Skeletal muscle tissue (tissue), 4 donors: ENCODE data around the gene CD40LG. TPM values are rescaled to one million over a fixed set of nuclear protein-coding genes. Genes with fewer than 3 reads are reported as not detected.

Experiments used
- H3K27ac ChIP-seq: one replicate; pipeline ENCODE4 v1.7.0; 2013; ENCODE audit warnings: mild to moderate bottlenecking, low read depth, low read length, inconsistent platforms
- H3K27me3 ChIP-seq, 3 donors: one replicate each; pipeline ENCODE4 v1.7.0; 2013; ENCODE audit warnings: low read length in 3 of 3; ENCODE audit not compliant: control insufficient read depth in 3 of 3, insufficient read depth in 3 of 3
- H3K36me3 ChIP-seq, 3 donors: one replicate each; pipeline ENCODE4 v1.7.0; 2013; ENCODE audit warnings: low read length in 3 of 3; ENCODE audit not compliant: control insufficient read depth in 3 of 3, insufficient read depth in 3 of 3
- H3K4me1 ChIP-seq, 3 donors: one replicate each; pipeline ENCODE4 v1.7.0; 2013; ENCODE audit warnings: low read length in 3 of 3, mild to moderate bottlenecking in 3 of 3; ENCODE audit not compliant: control insufficient read depth in 3 of 3, insufficient read depth in 3 of 3
- H3K4me3 ChIP-seq, 3 donors: one replicate each; pipeline ENCODE4 v1.7.0; 2013; ENCODE audit warnings: low read length in 3 of 3
- H3K9ac ChIP-seq, 3 donors: one replicate each; pipeline ENCODE4 v1.7.0; 2013; ENCODE audit warnings: low read length in 3 of 3, mild to moderate bottlenecking in 3 of 3, moderate library complexity in 2 of 3, low read depth in 1 of 3
- H3K9me3 ChIP-seq, 3 donors: one replicate each; pipeline ENCODE4 v1.7.0; 2013; ENCODE audit warnings: low read length in 3 of 3; ENCODE audit not compliant: control insufficient read depth in 3 of 3
- total RNA-seq: library from RNA; depleted of rRNA; stranded (reverse); fragments of >200 nt; gene quantifications from one replicate; pipeline ENCODE4 v1.2.3, GENCODE V29; 2014
- donor health status: Osteomylitis.

The CD40LG gene
- total RNA-seq, 1 donor from 2014 or later, result not detected

DNA sequence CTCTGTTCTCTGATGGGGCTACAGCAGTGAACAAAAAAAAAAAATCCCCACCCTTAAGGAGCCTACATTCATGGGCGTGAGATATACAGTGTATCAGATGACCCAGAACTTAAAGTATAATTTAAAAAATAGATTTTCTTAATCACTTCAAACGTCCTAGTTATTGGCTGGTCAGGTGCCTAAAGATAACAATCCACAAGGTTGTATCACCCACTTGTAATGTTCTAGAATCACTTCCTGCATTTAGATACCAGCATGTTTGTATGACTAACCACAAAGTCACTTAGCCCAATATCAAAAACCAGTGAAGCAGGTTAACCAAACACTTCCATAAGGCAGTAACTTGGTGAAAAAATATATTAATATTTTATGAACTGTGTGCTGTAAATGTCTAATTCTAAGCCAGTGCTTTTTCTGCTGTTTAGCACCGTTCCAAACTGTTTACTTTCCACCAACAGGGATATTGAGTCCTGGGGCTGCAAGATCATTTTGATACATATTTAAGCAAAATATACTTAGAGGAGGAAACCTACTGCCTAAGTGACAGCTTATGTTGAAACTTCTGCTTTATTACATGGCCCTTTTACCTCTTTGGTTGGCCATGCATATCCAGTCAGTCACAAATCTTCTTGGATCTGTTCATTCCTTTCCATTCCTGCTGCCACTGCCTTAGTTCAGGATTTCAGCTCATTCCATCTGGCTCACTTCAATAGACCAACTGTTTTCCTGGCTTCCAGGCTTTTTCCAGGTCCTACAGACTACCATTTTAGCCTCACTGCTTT lies 43.3 kb downstream of the CD40LG start:
- H3K27ac ChIP-seq, result no peak overlapping the region
- H3K4me1 ChIP-seq, result peaks cover 0 to 3% (median 0%) of the 10 kb centered on the region in 3 donors
- no peaks in the 10 kb centered on the region for H3K9me3 ChIP-seq
- peaks cover 0 to 3% (median 0%) of the 10 kb centered on the region in 3 donors for H3K27me3 ChIP-seq
- H3K36me3 ChIP-seq, result peaks cover 2 to 11% (median 9%) of the 10 kb centered on the region in 3 donors
- H3K9ac ChIP-seq, result no peak overlapping the region
- no peak overlapping the region for H3K4me3 ChIP-seq

DNA sequence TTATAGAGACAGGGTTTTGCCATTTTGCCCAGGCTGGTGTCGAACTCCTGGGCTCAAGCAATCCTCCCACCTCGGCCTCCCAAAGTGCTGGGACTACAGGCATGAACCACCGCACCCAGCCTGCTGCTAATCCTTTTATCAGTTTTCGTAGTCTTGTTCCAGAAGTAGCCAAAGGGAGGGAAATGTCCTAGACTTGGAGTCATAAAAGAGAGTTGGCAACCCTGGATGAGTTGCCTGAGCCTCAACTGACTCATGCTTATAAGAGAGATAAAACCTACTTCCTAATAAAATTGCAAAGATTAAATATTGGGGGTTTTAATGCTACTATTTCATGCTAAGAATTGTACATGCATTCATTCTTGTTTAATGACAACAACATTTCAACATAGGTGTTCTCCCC lies 44.3 kb downstream of the CD40LG start:
- H3K4me1 ChIP-seq, result peaks cover 0 to 3% (median 0%) of the 10 kb centered on the region in 3 donors
- H3K9me3 ChIP-seq, result no peaks in the 10 kb centered on the region
- peaks cover 2 to 11% (median 9%) of the 10 kb centered on the region in 3 donors for H3K36me3 ChIP-seq
- H3K27ac ChIP-seq, result no peak overlapping the region
- no peak overlapping the region for H3K9ac ChIP-seq
- peaks cover 0 to under 1% (median 0%) of the 10 kb centered on the region in 3 donors for H3K27me3 ChIP-seq
- H3K4me3 ChIP-seq, result no peak overlapping the region

DNA sequence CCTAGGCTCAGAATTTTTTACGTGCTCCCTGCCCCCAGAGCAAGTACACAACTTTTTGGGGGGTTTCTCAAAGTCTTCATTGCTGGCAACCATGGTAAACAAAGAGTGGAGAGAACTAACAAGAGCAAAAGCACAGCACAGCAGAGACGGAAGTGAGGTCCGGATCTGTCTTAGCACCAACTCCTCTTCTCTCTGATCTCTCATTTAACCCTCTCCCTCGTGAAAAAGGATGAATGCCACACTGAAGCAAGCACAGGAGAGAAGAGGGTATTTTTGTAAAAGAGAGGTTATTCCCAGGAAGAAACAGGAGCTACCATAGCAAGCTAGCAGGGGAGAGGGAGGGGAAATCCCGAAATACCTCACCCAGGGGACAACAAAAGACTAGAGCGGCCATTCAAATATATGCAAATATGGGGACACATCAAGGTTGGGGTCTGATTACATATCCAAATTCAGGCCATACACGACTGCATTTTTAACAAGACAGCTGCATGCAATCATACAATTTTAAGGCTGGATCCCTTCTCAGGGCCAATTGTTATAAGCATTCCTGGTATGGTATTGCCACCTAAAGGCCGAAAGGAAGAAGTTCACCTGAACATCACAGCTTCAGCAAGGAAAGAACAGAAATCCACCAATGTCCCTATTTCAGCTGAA lies 46.6 kb downstream of the CD40LG start:
- Histone ChIP-seq H3K9ac (no peak overlapping the region), H3K36me3 (peaks cover 0 to 5% (median 2%) of the 10 kb centered on the region in 3 donors), H3K4me1 (no peaks in the 10 kb centered on the region), H3K9me3 (no peaks in the 10 kb centered on the region), H3K27ac (no peak overlapping the region), H3K4me3 (no peak overlapping the region), H3K27me3 (no peaks in the 10 kb centered on the region)

DNA sequence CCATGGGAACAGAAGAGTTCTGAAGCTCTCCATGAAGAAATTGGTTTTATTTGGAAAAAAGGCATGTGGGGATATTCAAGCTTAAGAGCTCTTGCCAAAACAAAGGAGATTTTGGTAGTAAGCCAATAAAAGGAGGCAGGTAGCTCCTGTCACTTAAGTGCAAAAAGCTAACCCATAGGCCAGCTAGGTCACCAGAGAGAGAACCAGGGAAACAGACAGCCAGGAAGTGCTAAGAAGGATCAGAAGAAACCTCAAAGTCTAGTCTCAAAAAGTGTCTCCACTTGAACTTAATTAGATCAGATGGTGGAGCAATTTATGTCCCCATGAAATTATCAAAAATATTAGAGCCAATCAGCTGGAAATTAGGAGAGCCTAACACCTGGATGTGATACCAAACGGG lies 49.2 kb downstream of the CD40LG start:
- no peaks in the 10 kb centered on the region for H3K27me3 ChIP-seq
- H3K9me3 ChIP-seq, result no peaks in the 10 kb centered on the region
- H3K4me1 ChIP-seq, result no peaks in the 10 kb centered on the region
- no peak overlapping the region for H3K4me3 ChIP-seq
- H3K36me3 ChIP-seq, result peaks cover 0 to 2% (median 0%) of the 10 kb centered on the region in 3 donors
- no peak overlapping the region for H3K9ac ChIP-seq
- H3K27ac ChIP-seq, result no peak overlapping the region

DNA sequence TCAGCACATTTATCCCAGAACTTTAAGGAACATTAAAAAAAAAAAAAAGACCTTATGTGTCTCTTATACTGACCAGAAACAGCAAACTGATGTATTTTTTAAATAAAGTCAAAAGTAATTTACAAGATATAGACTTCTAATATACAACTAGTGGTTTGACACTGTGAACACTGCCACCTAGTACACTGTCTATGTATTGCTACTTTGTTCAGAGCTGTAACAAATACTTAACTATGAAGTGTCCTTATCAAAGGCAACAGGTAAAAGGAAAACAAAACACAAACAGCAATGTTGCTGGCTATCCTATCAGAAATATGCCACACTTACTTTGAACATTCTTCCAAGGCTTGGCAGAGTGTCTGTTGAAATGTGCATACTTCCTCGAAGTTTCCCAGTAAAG lies 60.4 kb downstream of the CD40LG start:
- Histone ChIP-seq H3K4me1 (no peaks in the 10 kb centered on the region), H3K9ac (no peak overlapping the region), H3K36me3 (peaks cover 4 to 26% (median 8%) of the 10 kb centered on the region in 3 donors), H3K27ac (no peak overlapping the region), H3K9me3 (no peaks in the 10 kb centered on the region), H3K27me3 (peaks cover 0 to 6% (median 0%) of the 10 kb centered on the region in 3 donors), H3K4me3 (no peak overlapping the region)

Other genes starting within 250 kb of the CD40LG start
- not detected for gene BRS3, start 160.2 kb upstream of the CD40LG start, total RNA-seq
- 45.9 TPM for gene HTATSF1, start 150.6 kb upstream of the CD40LG start, total RNA-seq
- not detected for gene VGLL1, start 115.9 kb upstream of the CD40LG start, total RNA-seq
- 25.6 TPM for gene ARHGEF6, start 132.8 kb downstream of the CD40LG start, total RNA-seq
- 173 TPM for gene RBMX, start 232.6 kb downstream of the CD40LG start, total RNA-seq